Endothelial cell of umbilical vein (primary cell): ENCODE data around the gene RFX1. TPM values are rescaled to one million over a fixed set of nuclear protein-coding genes. Genes with fewer than 3 reads are reported as not detected.

Source experiments
- BruUV-seq: library from RNA; stranded (reverse); fragments of 400-500 nt; replicated peaks from 2 replicates; lab custom pipeline; 2021; lab: Mats Ljungman, UMichigan
- CTCF ChIA-PET: fragments of 300-600, 350-600 bp; sonication (Branson Sonifier 250); formaldehyde crosslinking; loops from one replicate; lab custom pipeline; 2021; ENCODE audit warnings: antibody characterized with exemption, inconsistent platforms; lab: Charles Lee
- POLR2A ChIA-PET: fragments of 300-600, 350-600 bp; sonication (Branson Sonifier 250); formaldehyde crosslinking; loops from one replicate; lab custom pipeline; 2021; ENCODE audit warnings: antibody characterized with exemption, inconsistent platforms; lab: Charles Lee
- DNase-seq: peaks from one replicate; pipeline ENCODE4 v3.0.0-alpha.2; 2011; ENCODE audit warnings: low read depth, low spot score
- FAIRE-seq: peaks from 2 replicates; lab custom pipeline; 2011; peaks lifted over from hg19 to GRCh38; lab: Jason Lieb, UNC
- H2AFZ ChIP-seq: 2 replicates; pipeline ENCODE4 v1.6.0; 2012; ENCODE audit warnings: low read depth, low read length, control low read depth, inconsistent platforms
- H3K27ac ChIP-seq: 2 replicates; pipeline ENCODE4 v1.5.1; 2011; ENCODE audit warnings: low read depth, mild to moderate bottlenecking, control low read depth, low read length, moderate library complexity; ENCODE audit not compliant: insufficient read depth
- H3K27me3 ChIP-seq, 2 experiments: 2 replicates each; pipeline versions ENCODE4 v1.6.0 to v1.6.1; 2011; ENCODE audit warnings: low read length in 2 of 2, mixed read lengths in 1 of 2; ENCODE audit not compliant: control insufficient read depth in 2 of 2, insufficient read depth in 2 of 2
- H3K36me3 ChIP-seq, 2 experiments: 2 replicates in 1 of 2; 3 replicates in 1 of 2; pipeline ENCODE4 v1.5.1; 2011; ENCODE audit warnings: low read length in 2 of 2, mild to moderate bottlenecking in 1 of 2, moderate library complexity in 1 of 2; ENCODE audit not compliant: control insufficient read depth in 2 of 2, insufficient read depth in 2 of 2; ENCODE audit errors: extremely low read depth in 1 of 2
- H3K4me1 ChIP-seq: 3 replicates; pipeline ENCODE4 v1.5.1; 2011; ENCODE audit warnings: mild to moderate bottlenecking, low read length; ENCODE audit not compliant: control insufficient read depth, insufficient read depth; ENCODE audit errors: extremely low read depth
- H3K4me2 ChIP-seq: 2 replicates; pipeline ENCODE4 v1.6.1; 2011; ENCODE audit warnings: low read length, control low read depth, mixed read lengths; ENCODE audit not compliant: insufficient read depth
- H3K4me3 ChIP-seq, 3 experiments: fragments of 200-600 bp in 1 of 3; sonication (generic), shearing (Covaris generic) in 1 of 3; replicated peaks in 1 of 3; 2 replicates each; pipeline ENCODE4 v1.5.1; 2011 to 2016; ENCODE audit warnings: control low read depth in 3 of 3, low read length in 3 of 3, mild to moderate bottlenecking in 2 of 3, inconsistent platforms in 1 of 3, low read depth in 1 of 3, moderate library complexity in 1 of 3; ENCODE audit not compliant: insufficient read depth in 1 of 3
- H3K79me2 ChIP-seq: 2 replicates; pipeline ENCODE4 v1.6.0; 2012; ENCODE audit warnings: low read length, inconsistent platforms; ENCODE audit not compliant: control insufficient read depth, insufficient read depth
- H3K9ac ChIP-seq: replicated peaks from 2 replicates; pipeline ENCODE3; 2011; ENCODE audit warnings: low read length, control low read depth; ENCODE audit not compliant: insufficient read depth; ENCODE audit errors: extremely low read depth
- H3K9me1 ChIP-seq: replicated peaks from 3 replicates; pipeline ENCODE4 v1.6.0; 2011; ENCODE audit warnings: mild to moderate bottlenecking, low read length; ENCODE audit not compliant: control insufficient read depth, insufficient read depth; ENCODE audit errors: extremely low read depth
- H3K9me3 ChIP-seq: replicated peaks from 2 replicates; pipeline ENCODE4 v1.5.1; 2012; ENCODE audit warnings: low read length, inconsistent platforms; ENCODE audit not compliant: control insufficient read depth, insufficient read depth
- H4K20me1 ChIP-seq: replicated peaks from 2 replicates; pipeline ENCODE3; 2011; ENCODE audit warnings: mild to moderate bottlenecking, low read length; ENCODE audit not compliant: control insufficient read depth, insufficient read depth; ENCODE audit errors: extremely low read depth
- EZH2 ChIP-seq: IDR thresholded peaks from 2 replicates; pipeline ENCODE4 v1.6.1; 2012; ENCODE audit warnings: borderline replicate concordance, low read depth, mild to moderate bottlenecking, moderate library complexity, low read length, inconsistent platforms; ENCODE audit not compliant: severe bottlenecking
- FOS ChIP-seq: IDR thresholded peaks from 2 replicates; pipeline ENCODE4 v1.6.1; 2011; ENCODE audit warnings: mild to moderate bottlenecking, low read length, moderate library complexity, borderline replicate concordance; ENCODE audit not compliant: insufficient read depth
- GATA2 ChIP-seq: IDR thresholded peaks from 2 replicates; pipeline ENCODE4 v1.7.0; 2011; ENCODE audit warnings: low read depth, mild to moderate bottlenecking, moderate library complexity, mixed read lengths, low read length; ENCODE audit not compliant: insufficient read length, insufficient read depth
- JUN ChIP-seq: IDR thresholded peaks from 2 replicates; pipeline ENCODE4 v1.6.1; 2011; ENCODE audit warnings: borderline replicate concordance, low read depth; ENCODE audit not compliant: insufficient read length, insufficient read depth
- MAX ChIP-seq: IDR thresholded peaks from 2 replicates; pipeline ENCODE4 v1.6.1; 2011; ENCODE audit not compliant: insufficient read depth, insufficient read length
- MYC ChIP-seq: IDR thresholded peaks from one replicate; pipeline ENCODE4 v1.6.1; 2011; ENCODE audit warnings: mild to moderate bottlenecking, low read depth, low read length
- POLR2A ChIP-seq: IDR thresholded peaks from 2 replicates; pipeline ENCODE4 v1.6.1; 2012; ENCODE audit warnings: low read depth, mild to moderate bottlenecking, control low read depth, low read length
- POLR2AphosphoS5 ChIP-seq: IDR thresholded peaks from 2 replicates; pipeline ENCODE4 v1.6.1; 2012; ENCODE audit warnings: low read depth, mild to moderate bottlenecking, control low read depth, low read length, moderate library complexity; ENCODE audit not compliant: insufficient read depth
- dilution Hi-C: fragments of 300-500 bp; cut with MboI; formaldehyde crosslinking; loops from one replicate; pipeline ENCODE4 v1.15.0; 2019; ENCODE audit warnings: low sequenced_read_pairs; ENCODE audit not compliant: extremely low pct_ligation_motif_present
- intact Hi-C: fragments of 100-400 bp; cut with micrococcal nuclease; formaldehyde crosslinking; loops from one replicate; pipeline ENCODE4 v1.10.0; 2022
- polyA plus RNA-seq, 4 experiments: library from polyadenylated mRNA; depleted of rRNA in 3 of 4; stranded (reverse) in 3 of 4; unstranded in 1 of 4; fragments of >200 nt; gene quantifications; 2 replicates each; pipeline versions ENCODE4 v1.2.1 to v1.2.3, GENCODE V29; 2011 to 2012; ENCODE audit warnings: missing spikeins in 1 of 4
- total RNA-seq: library from RNA; stranded (reverse); gene quantifications from 2 replicates; pipeline ENCODE4 v1.2.3, GENCODE V29; 2021
- TF ChIP-seq, protein P1 (sequence below), 2 donors: IDR thresholded peaks; 1 replicate in 1 of 2; 2 replicates in 1 of 2; pipeline ENCODE4 v1.5.1; 2011; ENCODE audit warnings: low read length in 2 of 2, mild to moderate bottlenecking in 2 of 2, moderate library complexity in 2 of 2, control low read depth in 1 of 2, inconsistent platforms in 1 of 2, low read depth in 1 of 2; ENCODE audit not compliant: insufficient read depth in 1 of 2; ENCODE audit errors: extremely low read depth in 1 of 2

The RFX1 gene
- total and polyA plus RNA-seq, 2 donors (not counting 3 experiments of a cell fraction or from before 2014, with no cell fraction given) = 2.3 to 14.7 TPM

DNA sequence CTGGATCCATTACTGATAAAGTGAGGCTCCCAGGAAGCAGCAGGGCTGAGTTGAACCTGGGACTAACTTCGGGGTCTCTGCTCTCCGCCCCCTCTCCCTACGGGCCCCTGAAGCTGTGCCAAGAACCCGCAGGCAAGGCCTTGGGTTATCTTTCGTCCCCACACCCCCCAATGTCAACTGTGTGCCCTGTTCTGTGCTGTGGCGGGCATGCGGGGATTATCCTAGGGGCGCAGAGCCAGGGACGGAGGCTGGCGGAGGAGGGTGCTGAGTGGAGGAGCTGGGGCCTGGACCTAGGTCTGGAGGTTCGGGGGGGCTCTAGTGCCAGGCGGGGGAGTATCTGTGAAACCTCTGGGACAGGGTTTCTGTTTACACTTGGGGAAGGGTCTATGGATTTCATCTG, 26.4 kb downstream of the RFX1 start:
- ChIA-PET CTCF (interaction anchor here (1.0 to 2.5 kb wide), 4 partner anchors 14 to 69 kb away, joined by 3 to 13 read pairs (median 4); partner anchors contain the start of gene IL27RA), POLR2A (no interaction called here)
- no TSS peak for BruUV-seq
- intact Hi-C loops (no loop called here), dilution Hi-C loops (no loop called here)
- DNase-seq = no peak
- Histone ChIP-seq H3K9ac (no peak overlapping the region), H3K27ac (no peak overlapping the region), H3K27me3 (no peaks in the 10 kb centered on the region), H3K4me1 (peaks cover 9% of the 10 kb centered on the region), H4K20me1 (no peaks in the 10 kb centered on the region), H3K9me3 (no peaks in the 10 kb centered on the region), H3K4me2 (no peak overlapping the region), H3K79me2 (no peaks in the 10 kb centered on the region), H3K9me1 (no peaks in the 10 kb centered on the region), H3K36me3 (peaks cover 0 to 2% of the 10 kb centered on the region in 2 experiments), H3K4me3 (no peak overlapping the region), H2AFZ (no peak overlapping the region)
- TF ChIP-seq, protein P1, sequence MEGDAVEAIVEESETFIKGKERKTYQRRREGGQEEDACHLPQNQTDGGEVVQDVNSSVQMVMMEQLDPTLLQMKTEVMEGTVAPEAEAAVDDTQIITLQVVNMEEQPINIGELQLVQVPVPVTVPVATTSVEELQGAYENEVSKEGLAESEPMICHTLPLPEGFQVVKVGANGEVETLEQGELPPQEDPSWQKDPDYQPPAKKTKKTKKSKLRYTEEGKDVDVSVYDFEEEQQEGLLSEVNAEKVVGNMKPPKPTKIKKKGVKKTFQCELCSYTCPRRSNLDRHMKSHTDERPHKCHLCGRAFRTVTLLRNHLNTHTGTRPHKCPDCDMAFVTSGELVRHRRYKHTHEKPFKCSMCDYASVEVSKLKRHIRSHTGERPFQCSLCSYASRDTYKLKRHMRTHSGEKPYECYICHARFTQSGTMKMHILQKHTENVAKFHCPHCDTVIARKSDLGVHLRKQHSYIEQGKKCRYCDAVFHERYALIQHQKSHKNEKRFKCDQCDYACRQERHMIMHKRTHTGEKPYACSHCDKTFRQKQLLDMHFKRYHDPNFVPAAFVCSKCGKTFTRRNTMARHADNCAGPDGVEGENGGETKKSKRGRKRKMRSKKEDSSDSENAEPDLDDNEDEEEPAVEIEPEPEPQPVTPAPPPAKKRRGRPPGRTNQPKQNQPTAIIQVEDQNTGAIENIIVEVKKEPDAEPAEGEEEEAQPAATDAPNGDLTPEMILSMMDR (IDR thresholded peaks at IDR 0.05; ENCODE audit: extremely low read depth in 1 of 2, insufficient read depth in 1 of 2, low read depth in 1 of 2, low read length in 2 of 2) = no peak
- TF ChIP-seq JUN = no peak
- TF ChIP-seq MYC = no peak
- no peak for TF ChIP-seq POLR2AphosphoS5
- TF ChIP-seq GATA2 = no peak
- TF ChIP-seq EZH2 = no peak
- TF ChIP-seq MAX = no peak
- TF ChIP-seq FOS = no peak
- no peak for TF ChIP-seq POLR2A
- FAIRE-seq = no peak
